HCT116 (cell line): Measurements from ENCODE around the gene CHCHD3. TPM values are rescaled to one million over a fixed set of nuclear protein-coding genes. Genes with fewer than 3 reads are reported as not detected.

Experiments
- ATAC-seq: fragments of 200-7000 bp; cut with Tn5 transposase; 2 replicates; pipeline ENCODE4 v1.9.1; 2020; ENCODE audit warnings: mild to moderate bottlenecking, moderate library complexity
- BruUV-seq: library from RNA; stranded (reverse); fragments of 400-500 nt; replicated peaks from 2 replicates; lab custom pipeline; 2021; lab: Mats Ljungman, UMichigan
- CTCF ChIA-PET: fragments of 300-600 bp; sonication (Branson Sonifier 250); formaldehyde crosslinking; loops from one replicate; lab custom pipeline; 2021; ENCODE audit warnings: antibody characterized with exemption; lab: Charles Lee
- POLR2A ChIA-PET: fragments of 300-600, 350-600 bp; sonication (Branson Sonifier 250); formaldehyde crosslinking; loops from one replicate; lab custom pipeline; 2021; ENCODE audit warnings: antibody characterized with exemption; lab: Charles Lee
- RAD21 ChIA-PET, 2 experiments: fragments of 300-600 bp; sonication (Branson Sonifier 250); formaldehyde crosslinking; loops; one replicate each; lab custom pipeline; 2023; ENCODE audit warnings: low total read pairs in 2 of 2; ENCODE audit not compliant: uncharacterized antibody in 2 of 2, unreplicated experiment in 2 of 2, low non-redundant PET in 1 of 2; lab: Charles Lee
- DNase-seq: peaks from one replicate; pipeline ENCODE4 v3.0.0-alpha.2; 2010; ENCODE audit warnings: low read depth, low spot score
- H2AFZ ChIP-seq: fragments of 200-600 bp; shearing (Covaris generic), sonication (generic); 2 replicates; pipeline ENCODE4 v1.6.1; 2017; ENCODE audit warnings: low read depth, mixed run types, mixed read lengths, antibody characterized with exemption, low read length; ENCODE audit not compliant: poor library complexity, severe bottlenecking
- H3K27ac ChIP-seq: 2 replicates; pipeline ENCODE4 v1.5.1; 2012; ENCODE audit warnings: low read depth, low read length
- H3K27me3 ChIP-seq: fragments of 200-600 bp; sonication (generic); 2 replicates; pipeline ENCODE4 v1.6.1; 2016; ENCODE audit warnings: mixed run types, low read length, mixed read lengths; ENCODE audit not compliant: insufficient read depth
- H3K36me3 ChIP-seq, 2 experiments: fragments of 200-500 bp in 1 of 2; fragments of 200-600 bp in 1 of 2; sonication (Bioruptor generic) in 1 of 2; sonication (generic) in 1 of 2; 2 replicates each; pipeline versions ENCODE4 v1.5.1 to v1.6.1; 2014 to 2016; ENCODE audit warnings: low read length in 2 of 2, inconsistent platforms in 1 of 2, mixed read lengths in 1 of 2, mixed run types in 1 of 2; ENCODE audit not compliant: insufficient read depth in 2 of 2, control insufficient read depth in 1 of 2
- H3K4me1 ChIP-seq, 2 experiments: fragments of 200-600 bp in 1 of 2; sonication (generic) in 1 of 2; 2 replicates each; pipeline versions ENCODE4 v1.5.1 to v1.6.1; 2012 to 2017; ENCODE audit warnings: low read length in 2 of 2, inconsistent platforms in 1 of 2, mild to moderate bottlenecking in 1 of 2, mixed read lengths in 1 of 2, mixed run types in 1 of 2, moderate library complexity in 1 of 2; ENCODE audit not compliant: insufficient read depth in 2 of 2, control insufficient read depth in 1 of 2
- H3K4me2 ChIP-seq: fragments of 200-600 bp; sonication (generic); 2 replicates; pipeline ENCODE4 v1.6.1; 2017; ENCODE audit warnings: mixed run types, low read length, mixed read lengths
- H3K4me3 ChIP-seq, 2 experiments: fragments of 200-600 bp in 1 of 2; sonication (generic) in 1 of 2; replicated peaks in 1 of 2; 2 replicates each; pipeline ENCODE4 v1.5.1; 2011 to 2016; ENCODE audit warnings: low read length in 2 of 2, control low read depth in 1 of 2, low read depth in 1 of 2, mild to moderate bottlenecking in 1 of 2, mixed read lengths in 1 of 2, mixed run types in 1 of 2
- H3K79me2 ChIP-seq: fragments of 200-600 bp; sonication (generic); 2 replicates; pipeline ENCODE4 v1.6.1; 2017; ENCODE audit warnings: mild to moderate bottlenecking, mixed run types, low read length, moderate library complexity, mixed read lengths; ENCODE audit not compliant: insufficient read depth
- H3K9ac ChIP-seq: fragments of 200-600 bp; sonication (generic); 2 replicates; pipeline ENCODE4 v1.6.1; 2016; ENCODE audit warnings: low read length, mixed read lengths
- H3K9me2 ChIP-seq: fragments of 200-600 bp; sonication (generic), shearing (Covaris generic); 2 replicates; pipeline ENCODE4 v1.6.1; 2017; ENCODE audit warnings: mixed run types, mild to moderate bottlenecking, moderate library complexity; ENCODE audit not compliant: insufficient read depth
- H3K9me3 ChIP-seq, 2 experiments: fragments of 200-500 bp in 1 of 2; fragments of 200-600 bp in 1 of 2; sonication (Bioruptor generic) in 1 of 2; sonication (generic) in 1 of 2; 2 replicates each; pipeline ENCODE4 v1.6.1; 2014 to 2017; ENCODE audit warnings: low read length in 2 of 2, mixed read lengths in 2 of 2, inconsistent platforms in 1 of 2, low read depth in 1 of 2, mild to moderate bottlenecking in 1 of 2, mixed run types in 1 of 2, moderate library complexity in 1 of 2; ENCODE audit not compliant: control insufficient read depth in 1 of 2, insufficient read depth in 1 of 2
- H4K20me1 ChIP-seq: fragments of 200-600 bp; sonication (generic), shearing (Covaris generic); 2 replicates; pipeline ENCODE4 v1.6.1; 2017; ENCODE audit warnings: mixed run types, mild to moderate bottlenecking, moderate library complexity; ENCODE audit not compliant: insufficient read depth
- ATF3 ChIP-seq: IDR thresholded peaks from 2 replicates; pipeline ENCODE4 v1.6.1; 2012
- CBX3 ChIP-seq: IDR thresholded peaks from 2 replicates; pipeline ENCODE4 v1.6.1; 2012; ENCODE audit warnings: low read depth
- CEBPB ChIP-seq: IDR thresholded peaks from 2 replicates; pipeline ENCODE4 v1.6.1; 2012; ENCODE audit warnings: low read depth
- EGR1 ChIP-seq: IDR thresholded peaks from 2 replicates; pipeline ENCODE4 v1.6.1; 2012; ENCODE audit warnings: low read depth
- ELF1 ChIP-seq: IDR thresholded peaks from 2 replicates; pipeline ENCODE4 v1.6.1; 2012; ENCODE audit warnings: low read depth, borderline replicate concordance
- EZH2phosphoT487 ChIP-seq: fragments of 200-600 bp; IDR thresholded peaks from 2 replicates; pipeline ENCODE4 v1.6.1; 2018; ENCODE audit warnings: antibody characterized with exemption, borderline replicate concordance
- JUND ChIP-seq: IDR thresholded peaks from 2 replicates; pipeline ENCODE4 v1.6.1; 2012
- POLR2A ChIP-seq: IDR thresholded peaks from 2 replicates; pipeline ENCODE4 v1.7.0; 2011; ENCODE audit warnings: borderline replicate concordance; ENCODE audit not compliant: insufficient read depth, insufficient read length; ENCODE audit errors: extremely low read depth
- POLR2AphosphoS5 ChIP-seq: IDR thresholded peaks from 2 replicates; pipeline ENCODE4 v1.6.1; 2011; ENCODE audit warnings: mild to moderate bottlenecking, low read depth, low read length, moderate library complexity
- RAD21 ChIP-seq: IDR thresholded peaks from 2 replicates; pipeline ENCODE4 v1.6.1; 2012; ENCODE audit warnings: low read depth, mild to moderate bottlenecking
- REST ChIP-seq: IDR thresholded peaks from 2 replicates; pipeline ENCODE4 v1.6.1; 2012; ENCODE audit warnings: low read depth
- SRF ChIP-seq: IDR thresholded peaks from 2 replicates; pipeline ENCODE4 v1.6.1; 2012; ENCODE audit warnings: low read depth
- TCF7L2 ChIP-seq: IDR thresholded peaks from 2 replicates; pipeline ENCODE4 v1.7.0; 2011; ENCODE audit warnings: borderline replicate concordance, inconsistent platforms; ENCODE audit not compliant: insufficient read depth, insufficient read length; ENCODE audit errors: extremely low read depth
- YY1 ChIP-seq: IDR thresholded peaks from 2 replicates; pipeline ENCODE4 v1.6.1; 2011; ENCODE audit warnings: low read length, low read depth, moderate library complexity, mild to moderate bottlenecking; ENCODE audit not compliant: insufficient replicate concordance; ENCODE audit errors: extremely low read depth
- ZNF274 ChIP-seq: fragments of 200-500 bp; sonication (Bioruptor generic); IDR thresholded peaks from 2 replicates; pipeline ENCODE4 v1.6.1; 2014; ENCODE audit warnings: mild to moderate bottlenecking, low read depth, low read length, inconsistent platforms
- intact Hi-C: fragments of 100-400 bp; cut with micrococcal nuclease; formaldehyde crosslinking; loops from 2 replicates; pipeline ENCODE4 v1.10.0; 2022
- total RNA-seq: library from RNA; stranded (reverse); gene quantifications from one replicate; pipeline ENCODE4 v1.2.1, GENCODE V29; 2021; ENCODE audit not compliant: unreplicated experiment
- TF ChIP-seq, protein P1 (sequence below): IDR thresholded peaks from 2 replicates; pipeline ENCODE4 v1.6.1; 2012

Gene CHCHD3
- total RNA-seq, 1 experiment from 2014 or later: 73.5 TPM

GRCh38 chr7:133061792-133062191 is 20.1 kb downstream of the CHCHD3 start:
- BruUV-seq: no TSS peak
- ATAC-seq (no peak), DNase-seq (no peak)
- TF ChIP-seq EGR1 (no peak), POLR2AphosphoS5 (no peak), RAD21 (no peak), EZH2phosphoT487 (no peak), ATF3 (no peak), POLR2A (no peak), TCF7L2 (no peak), ELF1 (no peak), CEBPB (no peak), CBX3 (no peak), JUND (no peak)
- TF ChIP-seq, protein P1, sequence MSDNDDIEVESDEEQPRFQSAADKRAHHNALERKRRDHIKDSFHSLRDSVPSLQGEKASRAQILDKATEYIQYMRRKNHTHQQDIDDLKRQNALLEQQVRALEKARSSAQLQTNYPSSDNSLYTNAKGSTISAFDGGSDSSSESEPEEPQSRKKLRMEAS: no peak
- no peak overlapping the region for H2AFZ ChIP-seq
- 0 out of 4 replicates have a peak, but pooled peaks cover 0 to 2% of the 10 kb centered on the region in 2 experiments for H3K36me3 ChIP-seq
- CTCF ChIA-PET: no interaction called here
- no peak overlapping the region for H3K27ac ChIP-seq
- intact Hi-C loops: no loop called here
- RAD21 ChIA-PET: no interaction called here
- H3K4me1 ChIP-seq: no peaks in the 10 kb centered on the region
- no peaks in the 10 kb centered on the region for H3K9me3 ChIP-seq
- POLR2A ChIA-PET: no interaction called here
- peaks cover 86% of the 10 kb centered on the region for H3K79me2 ChIP-seq
- H3K4me3 ChIP-seq: no peak overlapping the region
- no peak overlapping the region for H3K9ac ChIP-seq
- H3K9me2 ChIP-seq: no peaks in the 10 kb centered on the region
- H3K4me2 ChIP-seq: no peak overlapping the region
- H3K27me3 ChIP-seq: no peaks in the 10 kb centered on the region
- H4K20me1 ChIP-seq: peaks cover 9% of the 10 kb centered on the region; the same call in 1 of the 2 replicates

DNA sequence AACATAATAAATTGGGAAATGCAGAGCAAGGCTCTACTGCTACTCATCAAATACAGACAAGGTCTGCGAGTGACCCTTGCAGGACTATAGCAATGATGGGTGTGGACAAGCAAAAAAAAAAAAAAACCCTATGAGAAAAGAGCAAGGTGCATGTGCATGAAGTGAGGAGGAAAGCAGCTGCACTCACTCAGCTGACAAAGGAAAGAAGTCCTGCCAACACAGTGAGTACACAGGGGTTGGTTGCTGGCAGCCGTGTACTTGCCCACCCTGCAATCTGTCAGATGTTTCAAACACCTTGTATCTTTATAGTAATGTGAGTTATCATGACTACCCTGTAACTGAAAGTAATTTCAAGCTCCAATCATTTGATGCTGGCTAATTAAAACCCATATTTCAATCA is 20.5 kb downstream of the CHCHD3 start:
- CTCF ChIA-PET: no interaction called here
- H3K79me2 ChIP-seq: peaks cover 86% of the 10 kb centered on the region

More for the DNA sequence above, 20.5 kb downstream of the CHCHD3 start:
- no peak overlapping the region for H3K27ac ChIP-seq
- TF ChIP-seq SRF (no peak), CEBPB (no peak), YY1 (no peak), JUND (no peak), TCF7L2 (no peak), ATF3 (no peak), REST (no peak), ZNF274 (no peak)
- TF ChIP-seq, protein P1: no peak
- BruUV-seq: no TSS peak
- H3K9ac ChIP-seq: no peak overlapping the region
- no peaks in the 10 kb centered on the region for H3K27me3 ChIP-seq
- H3K4me3 ChIP-seq: no peak overlapping the region
- no peaks in the 10 kb centered on the region for H3K36me3 ChIP-seq
- H3K4me2 ChIP-seq: no peak overlapping the region
- ATAC-seq (no peak), DNase-seq (no peak)
- intact Hi-C loops: no loop called here
- RAD21 ChIA-PET: no interaction called here
- H2AFZ ChIP-seq: no peak overlapping the region
- H4K20me1 ChIP-seq: peaks cover 13% of the 10 kb centered on the region; the same call in 1 of the 2 replicates
- no peaks in the 10 kb centered on the region for H3K9me3 ChIP-seq
- no peaks in the 10 kb centered on the region for H3K9me2 ChIP-seq
- POLR2A ChIA-PET: no interaction called here
- no peaks in the 10 kb centered on the region for H3K4me1 ChIP-seq
